Astrocyte (in vitro differentiated cells and primary cell): ENCODE data around the gene PRM2.

ENCODE experiments used
- CTCF ChIP-seq: IDR thresholded peaks from 2 replicates; pipeline ENCODE4 v1.5.1; 2011; ENCODE audit warnings: low read depth, mild to moderate bottlenecking, inconsistent platforms, low read length, moderate library complexity; ENCODE audit not compliant: insufficient read depth
- EZH2 ChIP-seq: IDR thresholded peaks from 2 replicates; pipeline ENCODE4 v1.6.1; 2012; ENCODE audit warnings: mild to moderate bottlenecking, low read length, inconsistent platforms; ENCODE audit not compliant: insufficient read depth

GRCh38 chr16:11252482-11252931, 23.8 kb downstream of the PRM2 start:
- TF ChIP-seq CTCF (no peak), EZH2 (no peak)
